ENCODE measurements around the gene NDUFB3. TPM values are rescaled to one million over a fixed set of nuclear protein-coding genes. Genes with fewer than 3 reads are reported as not detected.
"Not testable (repeated sequence)": the region's sequence is repeated elsewhere in the genome, so short reads cannot be mapped to it uniquely, and the experiment has no call there.

The NDUFB3 gene
- total RNA-seq, 1 donor from 2014 or later, result 92.2 TPM

DNA sequence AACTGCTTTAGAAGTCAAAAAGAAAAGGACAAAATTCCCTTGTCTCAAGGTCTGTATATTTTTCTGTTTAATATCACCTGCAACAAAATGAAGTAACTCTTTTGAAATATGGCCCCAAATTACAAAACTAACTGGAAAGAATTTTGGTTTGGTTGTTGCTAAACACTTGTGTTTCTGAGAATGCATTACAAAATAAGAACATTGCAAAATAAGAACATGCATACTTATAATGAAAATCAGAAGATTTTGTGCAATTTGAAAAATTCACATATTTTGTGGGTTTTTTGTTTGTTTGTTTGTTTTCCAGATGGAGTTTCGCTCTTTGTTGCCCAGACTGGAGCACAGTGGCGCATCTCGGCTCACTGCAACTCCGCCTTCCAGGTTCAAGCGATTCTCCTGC lies 21.8 kb downstream of the NDUFB3 start:
- no peak for DNase-seq

DNA sequence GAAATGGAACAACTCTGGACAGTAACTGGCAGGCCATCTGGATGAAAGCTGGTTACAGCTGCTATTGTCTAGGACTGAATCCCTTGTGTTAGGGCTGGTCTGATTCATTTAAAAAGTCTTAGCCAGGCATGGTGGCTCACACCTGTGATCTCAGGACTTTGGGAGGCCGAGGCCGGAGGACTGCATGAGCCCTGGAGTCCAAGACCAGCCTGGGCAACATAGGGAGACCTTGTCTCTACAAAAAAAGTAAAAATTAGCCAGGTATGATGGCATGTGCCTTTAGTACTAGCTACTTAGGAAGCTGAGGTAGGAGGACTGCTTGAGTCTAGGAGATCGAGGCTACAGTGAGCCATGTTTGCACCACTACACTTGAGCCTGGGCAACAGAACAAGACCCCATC lies 28.7 kb downstream of the NDUFB3 start:
- DNase-seq, result no peak

DNA sequence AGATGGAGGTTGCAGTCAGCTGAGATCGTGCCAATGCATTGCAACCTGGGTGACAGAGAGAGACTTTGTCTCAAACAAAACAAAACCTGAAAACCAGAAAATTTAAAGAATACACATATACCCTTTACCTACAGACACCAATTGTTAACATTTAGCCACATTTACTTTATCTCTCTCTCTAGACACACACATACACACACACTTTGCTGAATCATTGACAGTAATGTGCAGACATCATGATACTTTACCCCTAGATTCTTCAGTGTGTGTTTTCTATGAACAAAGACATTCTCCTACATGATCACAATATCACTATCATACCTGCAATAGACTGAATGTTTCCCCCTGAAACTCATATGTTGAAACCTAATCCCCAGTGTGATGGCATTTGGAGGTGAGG lies 34.0 kb downstream of the NDUFB3 start:
- DNase-seq, result no peak

DNA sequence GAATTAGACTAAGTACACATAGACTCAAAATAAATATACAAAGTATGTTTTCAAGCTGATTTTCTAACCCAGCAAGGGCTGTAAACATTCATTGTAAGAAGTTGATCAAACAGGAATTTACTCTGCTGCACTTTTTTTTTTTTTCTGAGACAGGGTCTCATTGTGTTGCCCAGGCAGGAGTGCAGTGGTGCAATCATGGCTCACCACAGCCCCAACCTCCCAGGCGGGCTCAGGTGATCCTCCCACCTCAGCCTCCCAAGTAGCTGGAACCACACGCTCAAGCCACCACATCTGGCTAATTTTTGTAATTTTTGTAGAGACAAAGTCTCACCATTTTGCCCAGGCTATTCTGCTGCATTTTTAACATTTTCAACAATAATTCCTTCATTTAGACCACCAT lies 35.8 kb downstream of the NDUFB3 start:
- no peak for DNase-seq

DNA sequence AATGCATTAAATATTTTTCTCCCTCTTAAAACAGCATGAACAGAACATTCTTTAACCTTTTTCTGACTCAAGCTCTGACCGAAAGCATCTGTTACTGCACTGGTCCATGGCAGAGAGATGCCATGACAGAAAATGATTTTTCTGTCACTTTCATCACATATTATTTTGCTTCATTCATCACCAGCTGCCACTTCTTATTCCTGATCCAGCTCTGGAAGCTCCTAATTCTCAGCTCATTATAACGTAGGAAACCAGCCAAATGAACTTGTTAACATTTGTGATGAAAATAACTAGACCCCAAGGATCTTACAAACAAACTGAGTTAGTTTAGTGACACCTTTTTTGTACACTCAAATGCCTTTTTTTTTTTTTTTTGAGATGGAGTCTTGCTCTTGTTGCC lies 36.5 kb downstream of the NDUFB3 start:
- no peak for DNase-seq

DNA sequence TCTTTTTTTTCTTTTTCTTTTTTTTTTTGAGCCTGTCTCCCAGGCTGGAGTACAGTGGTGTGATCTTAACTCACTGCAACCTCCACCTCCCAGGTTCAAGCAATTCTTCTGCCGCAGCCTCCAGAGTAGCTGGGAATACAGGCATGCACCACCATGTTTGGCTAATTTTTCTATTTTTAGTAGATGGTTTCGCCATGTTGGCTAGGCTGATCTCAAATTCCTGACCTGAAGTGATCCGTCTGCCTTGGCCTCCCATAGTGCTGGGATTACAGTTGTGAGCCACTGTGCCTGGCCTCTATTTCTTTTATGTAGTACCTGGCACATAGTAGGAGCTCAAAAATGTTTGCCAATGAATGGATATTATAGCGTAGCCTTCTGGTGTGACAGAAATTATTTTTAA lies 37.4 kb downstream of the NDUFB3 start:
- no peak for DNase-seq

DNA sequence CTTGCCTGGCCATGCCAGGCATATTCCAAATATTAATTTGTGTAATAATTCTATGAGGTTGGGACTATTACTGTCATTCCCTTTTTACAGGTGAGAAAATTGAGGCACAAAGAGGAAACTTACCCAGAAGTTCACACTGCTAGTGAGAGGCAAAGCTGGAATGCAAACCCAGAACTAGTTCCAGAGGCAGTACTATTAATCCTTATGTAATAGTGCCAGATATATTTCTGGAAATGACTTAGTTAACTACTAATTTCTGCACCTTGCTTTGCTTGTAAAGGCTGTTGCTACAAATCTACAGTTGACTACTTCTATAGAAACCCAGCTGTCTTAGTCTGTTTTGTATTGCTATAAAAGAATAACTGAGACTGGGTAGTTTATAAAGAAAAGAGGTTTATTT lies 38.8 kb downstream of the NDUFB3 start:
- no peak for DNase-seq

DNA sequence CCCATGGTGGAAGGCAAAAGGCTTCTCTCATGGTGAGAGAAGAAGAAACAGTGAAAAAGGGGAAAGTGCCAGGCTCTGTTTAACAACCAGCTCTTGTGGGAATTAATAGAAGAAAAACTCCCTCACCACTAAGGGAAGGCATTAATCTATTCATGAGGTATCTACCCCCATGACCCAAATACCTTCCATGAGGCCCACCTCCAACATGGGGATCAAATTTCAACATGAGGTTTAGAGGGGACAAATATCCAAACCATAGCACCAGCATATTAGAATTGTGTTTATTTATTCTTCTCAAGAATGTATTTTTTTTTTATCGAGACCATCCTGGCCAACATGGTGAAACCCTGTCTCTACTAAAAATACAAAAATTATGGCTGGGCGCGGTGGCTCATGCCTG lies 39.3 kb downstream of the NDUFB3 start:
- no peak for DNase-seq

DNA sequence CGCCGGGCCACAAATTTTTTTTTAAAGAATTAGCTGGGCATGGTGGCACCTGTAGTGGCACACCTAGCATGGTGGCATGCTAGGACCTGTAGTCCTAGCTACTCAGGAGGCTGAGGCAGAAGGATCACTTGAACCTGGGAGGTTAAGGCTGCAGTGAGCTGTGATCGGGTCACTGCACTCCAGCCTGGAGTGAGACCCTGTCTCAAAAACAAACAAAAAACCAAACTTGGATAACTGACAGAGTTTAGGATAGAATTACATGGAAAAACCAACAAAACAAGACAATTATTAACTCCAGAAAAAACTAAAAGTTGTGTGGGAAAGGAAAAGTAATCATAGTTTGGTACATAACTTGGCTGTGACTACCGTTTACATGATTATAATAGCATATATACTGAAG lies 42.5 kb downstream of the NDUFB3 start:
- no peak for DNase-seq

DNA sequence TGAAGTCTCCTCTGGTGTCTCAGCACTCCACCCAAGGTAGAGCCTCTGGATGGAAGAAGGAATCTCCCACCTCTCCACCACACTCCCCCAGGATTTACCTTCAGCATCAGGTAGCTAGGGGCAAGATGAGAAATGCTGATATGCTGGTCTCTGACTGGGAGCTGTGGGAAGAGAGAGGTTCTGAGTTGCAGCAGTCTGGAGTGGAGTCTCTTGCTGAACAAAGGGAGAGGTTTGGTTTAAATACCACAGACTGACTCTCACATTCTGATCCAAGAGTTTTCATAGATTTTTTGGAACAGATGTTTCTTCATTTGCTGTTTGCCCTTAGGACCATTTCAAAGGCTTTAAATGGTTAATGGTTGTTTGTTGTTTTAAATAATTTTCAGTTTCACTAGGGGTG lies 43.0 kb downstream of the NDUFB3 start:
- DNase-seq, result no peak

DNA sequence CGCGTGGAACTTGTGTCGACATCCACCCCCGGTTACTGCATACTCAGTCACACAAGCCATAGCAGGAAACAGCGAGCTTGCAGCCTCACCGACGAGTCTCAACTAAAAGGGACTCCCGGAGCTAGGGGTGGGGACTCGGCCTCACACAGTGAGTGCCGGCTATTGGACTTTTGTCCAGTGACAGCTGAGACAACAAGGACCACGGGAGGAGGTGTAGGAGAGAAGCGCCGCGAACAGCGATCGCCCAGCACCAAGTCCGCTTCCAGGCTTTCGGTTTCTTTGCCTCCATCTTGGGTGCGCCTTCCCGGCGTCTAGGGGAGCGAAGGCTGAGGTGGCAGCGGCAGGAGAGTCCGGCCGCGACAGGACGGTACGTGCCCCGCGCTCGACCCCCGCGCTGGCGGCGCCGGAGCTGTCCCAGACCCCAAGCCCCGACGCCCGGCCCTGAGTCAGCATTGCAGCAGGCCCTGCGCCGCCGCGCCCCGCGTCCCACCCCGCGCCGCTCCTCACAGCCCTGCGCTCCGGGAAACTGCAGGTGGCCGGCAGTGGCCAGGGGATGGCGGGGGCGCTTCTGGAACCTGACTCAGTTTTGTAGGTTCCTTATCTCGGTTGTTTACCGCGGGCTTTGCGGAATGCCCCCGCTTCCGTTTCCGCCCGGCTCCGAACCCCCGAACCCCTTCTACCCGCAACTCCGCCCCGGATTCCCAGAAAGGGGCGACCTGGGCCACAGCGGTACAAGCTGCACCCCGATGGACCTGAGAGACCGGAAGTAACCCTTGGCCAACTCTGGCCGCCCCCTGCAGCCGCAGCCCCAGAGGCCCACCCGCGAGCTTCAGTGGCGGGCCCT lies 44.5 kb downstream of the NDUFB3 start, which contains the start of gene CFLAR:
CFLAR (plus strand) TSS at position 50 of the 844 bp plus-strand sequence. CDS start 13,702 bp downstream, outside the sequence.
- DNase-seq, result peak; percentile 71

DNA sequence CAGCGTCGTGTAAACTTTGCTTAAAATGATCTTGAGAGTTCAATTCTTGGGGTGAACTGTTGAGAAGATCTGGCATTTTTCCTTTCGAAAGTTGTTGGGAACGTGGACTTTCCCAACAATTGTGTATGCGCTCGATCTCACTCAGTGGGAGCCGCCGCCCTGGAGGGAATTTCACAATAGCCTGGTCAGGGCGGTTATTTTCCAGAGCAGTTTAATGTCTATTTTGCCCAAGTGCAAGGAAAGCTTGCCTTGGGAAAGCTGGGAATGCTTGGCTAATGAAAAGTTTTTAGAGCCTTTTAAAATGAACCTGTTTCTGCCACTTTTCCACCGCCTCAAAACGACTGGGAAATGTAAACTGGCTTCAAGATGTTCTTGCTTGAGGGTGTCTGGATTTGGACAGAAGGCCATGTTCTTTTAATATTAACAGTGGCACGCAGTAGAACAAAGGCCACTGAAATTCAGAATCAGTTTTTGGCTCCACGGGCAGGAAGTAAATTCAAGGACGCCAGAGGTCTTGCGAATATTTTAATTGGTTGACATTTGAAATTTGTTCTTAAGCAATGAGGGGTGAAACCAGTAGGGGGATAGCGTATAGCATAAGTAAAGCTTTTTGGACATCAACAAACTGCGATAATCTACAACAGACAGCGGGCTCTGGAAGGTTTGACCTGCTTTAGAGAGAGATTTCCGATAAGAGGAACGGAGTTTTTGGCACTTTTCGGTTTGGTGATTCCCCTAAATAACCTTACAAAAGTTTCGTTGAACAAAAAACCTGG lies 45.3 kb downstream of the NDUFB3 start:
- peak; percentile 94 for DNase-seq

DNA sequence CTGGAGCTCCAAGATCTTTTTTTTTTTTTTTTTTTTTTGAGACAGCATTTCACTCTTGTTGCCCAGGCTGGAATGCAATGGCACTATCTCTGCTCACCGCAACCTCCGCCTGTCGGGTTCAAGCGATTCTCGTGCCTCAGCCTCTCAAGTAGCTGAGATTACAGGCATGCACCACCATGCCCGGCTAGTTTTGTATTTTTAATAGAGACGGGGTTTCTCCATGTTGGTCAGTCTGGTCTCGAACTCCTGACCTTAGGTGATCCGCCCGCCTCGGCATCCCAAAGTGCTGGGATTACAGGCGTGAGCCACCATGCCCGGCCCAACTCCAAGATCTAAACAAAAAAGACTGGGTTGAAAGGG lies 45.9 kb downstream of the NDUFB3 start:
- not testable (repeated sequence) for DNase-seq

DNA sequence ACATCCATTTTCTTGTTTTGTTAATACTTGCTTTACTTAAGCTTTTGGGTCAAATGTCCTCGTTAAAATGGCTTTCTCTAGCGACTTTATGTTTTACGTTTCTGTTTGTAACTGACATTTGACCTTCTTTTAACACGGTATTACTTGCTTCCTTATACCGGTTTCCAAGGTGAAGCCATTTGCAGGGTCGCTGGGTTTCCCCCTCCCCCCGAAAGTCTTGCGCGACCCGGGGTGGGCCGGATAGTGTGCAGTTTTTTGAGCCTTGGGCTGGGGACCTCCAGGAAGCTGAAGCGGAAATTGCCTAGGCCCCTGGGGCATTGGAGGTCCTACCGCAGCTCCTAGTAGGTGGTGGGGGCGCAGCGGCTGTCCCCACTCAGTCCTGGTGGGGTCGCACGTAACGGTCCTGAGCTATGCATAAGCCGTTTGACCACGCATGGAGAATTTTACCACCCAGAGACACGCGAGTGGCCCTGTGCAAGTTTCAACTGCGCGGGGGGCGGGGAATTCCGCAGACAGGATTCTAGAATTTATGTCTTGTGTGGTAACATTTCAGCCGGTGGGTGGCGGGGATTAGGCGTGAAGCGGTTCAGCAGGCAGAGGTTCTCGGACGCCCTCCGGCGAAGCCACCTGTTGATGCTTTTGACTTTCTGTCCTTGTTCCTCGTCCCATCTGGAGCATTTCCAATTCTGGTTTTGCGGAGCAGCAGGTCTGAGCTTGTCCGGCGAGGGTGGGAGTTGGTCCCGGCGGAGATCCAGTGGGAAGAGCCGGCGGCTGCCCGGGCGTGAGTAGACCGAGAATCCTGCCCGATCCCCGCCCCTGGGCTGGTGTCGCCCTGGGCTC lies 46.5 kb downstream of the NDUFB3 start:
- DNase-seq, result peak; percentile 92

DNA sequence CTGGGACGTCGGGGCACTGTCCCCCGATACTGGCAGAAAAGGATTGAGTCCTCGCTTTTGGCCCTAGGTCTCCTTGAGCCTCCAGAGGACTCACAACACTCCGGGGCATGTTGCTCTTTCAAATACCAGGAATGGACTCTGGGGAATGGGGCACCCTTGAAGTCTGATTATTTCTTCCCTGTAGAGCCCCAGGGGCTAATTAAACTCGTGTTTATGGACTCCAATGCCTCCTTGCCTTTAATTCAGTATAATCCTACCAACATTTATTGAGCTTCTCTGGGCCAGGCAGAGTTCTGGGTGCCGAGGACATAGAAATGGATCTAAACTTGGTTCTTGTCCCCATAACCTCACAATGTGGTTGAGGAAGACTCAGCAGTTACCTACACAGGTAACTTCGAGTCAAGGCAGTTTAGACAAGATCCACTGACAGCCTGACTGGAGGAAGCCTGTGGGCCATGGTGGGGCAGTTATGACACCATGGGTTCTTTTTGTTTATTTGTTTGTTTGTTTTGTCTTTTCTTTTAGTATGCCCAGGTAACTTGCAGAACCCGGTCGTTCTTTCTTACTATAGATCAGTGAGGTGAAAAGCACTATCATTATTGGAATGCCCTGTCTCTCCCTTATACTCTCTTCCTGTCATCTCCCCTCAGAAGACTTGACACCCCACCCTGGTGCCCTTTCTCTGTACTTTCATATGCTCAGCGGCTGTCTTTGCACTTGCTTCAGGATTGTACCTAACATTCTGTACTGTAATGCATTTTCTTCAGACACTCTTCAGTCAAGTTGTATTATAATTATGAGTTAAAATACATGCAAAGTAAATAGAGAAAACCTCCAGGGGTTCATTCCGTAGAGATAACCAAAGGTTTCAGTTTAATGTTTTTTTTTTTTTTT lies 47.4 kb downstream of the NDUFB3 start:
- peak; percentile 66 for DNase-seq

DNA sequence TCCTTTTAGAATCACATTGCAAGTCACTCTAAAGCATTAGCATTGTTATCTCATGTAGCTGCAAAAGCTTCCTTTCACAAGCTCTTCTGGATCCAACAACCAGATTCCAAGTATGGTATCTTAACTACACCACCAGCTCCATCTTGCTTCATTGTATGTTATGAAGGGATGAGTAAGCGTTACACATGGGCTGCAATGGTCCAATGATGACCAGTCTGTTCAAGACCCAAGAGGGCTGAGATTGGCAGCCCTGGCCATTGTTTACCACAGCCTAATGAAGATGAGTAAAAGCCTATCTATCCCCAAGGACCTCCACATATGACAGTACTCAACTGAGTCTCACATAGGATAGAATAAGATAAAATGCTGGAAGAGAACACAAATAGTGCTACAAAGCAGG lies 50.5 kb downstream of the NDUFB3 start:
- no peak for DNase-seq

DNA sequence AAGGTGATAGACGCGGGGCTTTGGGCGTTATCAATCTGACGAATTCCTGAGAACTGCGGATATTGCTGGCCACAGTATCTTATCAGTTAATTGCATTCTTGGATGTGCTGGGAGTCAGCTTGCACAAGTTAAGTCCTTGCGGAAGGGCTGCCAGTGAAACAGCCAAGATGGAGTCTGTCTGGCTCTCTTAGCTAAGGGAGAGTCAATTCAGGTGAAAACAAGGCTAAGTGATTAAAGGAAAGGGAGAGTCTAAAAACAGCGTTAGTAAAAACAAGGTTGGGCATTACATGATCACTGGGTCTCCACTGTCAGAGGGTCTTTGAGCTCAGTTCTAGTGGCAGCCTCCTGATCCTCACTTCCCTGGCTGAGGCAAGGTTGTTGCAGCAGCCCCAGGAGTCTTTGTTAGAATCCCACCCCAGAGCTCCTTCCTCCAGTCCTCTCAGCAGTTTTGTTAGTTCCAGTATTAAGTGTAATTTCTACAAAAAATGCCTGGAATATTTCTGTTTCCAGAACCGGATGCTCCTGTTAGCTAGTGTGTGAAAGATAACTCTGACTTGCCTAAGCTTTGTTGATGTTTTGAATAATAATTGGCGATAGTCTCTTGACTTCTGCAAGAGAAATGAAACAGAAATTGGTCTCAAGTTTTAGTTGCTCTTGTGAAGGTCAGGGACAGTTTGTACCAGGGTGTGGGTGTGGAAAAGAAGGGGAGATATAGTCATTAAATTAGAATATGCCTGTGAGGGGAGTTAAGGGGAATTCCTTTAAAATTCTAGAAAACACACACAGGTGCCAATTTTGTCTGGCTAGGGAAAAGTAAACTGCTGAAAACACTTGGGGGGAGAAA lies 54.7 kb downstream of the NDUFB3 start:
- peak; percentile 83 for DNase-seq

DNA sequence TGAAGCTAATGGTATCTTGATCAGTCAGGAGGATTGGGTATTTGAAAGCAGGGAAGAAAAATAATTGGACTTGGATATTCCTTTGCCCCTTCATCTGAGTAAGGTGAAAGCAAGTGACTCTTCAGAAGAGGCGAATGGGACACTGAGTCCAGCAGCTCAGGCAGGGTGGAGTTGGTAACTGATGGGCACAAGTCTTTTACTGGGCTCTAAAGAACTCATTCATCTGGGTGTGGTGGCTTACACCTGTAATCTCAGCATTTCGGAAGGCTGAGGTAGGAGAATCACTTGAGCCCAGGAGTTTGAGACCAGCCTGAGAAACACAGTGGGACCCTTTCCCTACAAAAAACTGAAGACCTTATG lies 55.3 kb downstream of the NDUFB3 start:
- DNase-seq, result no peak

DNA sequence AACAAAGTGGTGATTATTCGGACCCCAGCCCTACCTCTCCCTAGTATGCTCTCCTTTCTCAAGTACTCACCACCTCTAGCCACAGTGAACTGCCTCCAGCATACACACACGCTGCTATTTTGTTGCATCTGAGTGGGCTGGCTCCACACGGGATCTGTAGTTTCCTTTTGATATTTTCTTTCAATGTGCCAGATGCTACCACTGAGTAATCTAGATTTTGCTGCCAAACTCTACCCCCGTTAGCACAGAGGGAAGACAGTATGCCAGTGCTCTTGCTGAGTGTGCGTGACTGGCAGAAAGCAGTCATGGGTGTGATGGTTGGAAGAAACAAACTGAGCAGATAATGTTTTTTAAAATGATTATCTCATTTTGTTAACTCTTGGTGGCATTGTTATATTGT lies 55.8 kb downstream of the NDUFB3 start:
- peak; percentile 91 for DNase-seq

DNA sequence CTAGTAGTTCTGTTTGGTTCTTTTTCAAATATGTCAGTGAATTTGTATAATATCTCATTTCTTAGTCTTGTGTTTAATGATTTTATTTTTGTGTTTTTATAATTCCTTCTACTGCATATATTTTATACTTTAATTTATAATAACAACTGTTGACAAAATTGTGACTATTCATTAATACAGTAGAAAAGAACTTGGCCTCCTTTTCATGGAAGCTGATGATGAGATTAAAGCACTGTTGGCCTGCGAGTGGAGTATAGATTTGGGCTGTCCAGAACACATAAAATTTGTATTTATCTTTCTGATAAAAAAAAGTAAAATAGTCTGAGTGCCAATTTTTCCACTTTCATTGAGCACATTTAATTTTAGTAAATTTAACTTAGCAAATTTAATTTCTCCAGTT lies 56.2 kb downstream of the NDUFB3 start:
- no peak for DNase-seq

DNA sequence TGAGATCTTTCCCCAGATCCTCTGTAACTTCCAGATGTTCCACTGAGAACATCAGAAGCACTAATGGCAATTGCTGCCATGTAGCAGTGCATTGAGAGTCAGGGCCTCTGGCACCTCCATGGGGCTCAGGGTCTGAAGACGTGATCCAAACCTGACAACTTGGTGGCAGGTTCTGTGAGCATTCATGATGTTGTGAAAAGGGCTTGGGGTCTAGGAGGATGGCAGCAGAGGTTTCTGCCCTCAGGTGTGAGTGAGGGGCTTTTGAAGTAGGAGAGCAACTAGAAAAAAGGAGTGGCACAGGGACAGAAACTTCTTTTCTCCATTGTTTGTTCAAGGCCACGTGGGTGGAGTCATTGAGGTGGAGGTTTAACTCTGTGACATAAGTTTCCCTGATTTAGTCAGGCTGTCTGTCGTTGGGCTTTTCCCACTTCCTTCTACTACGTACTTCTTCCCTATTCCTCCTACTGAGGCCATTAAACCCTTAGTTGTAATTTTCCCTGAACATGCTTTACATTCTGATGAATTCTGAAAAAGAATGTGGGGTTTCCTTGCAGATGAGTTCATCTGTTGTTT lies 57.2 kb downstream of the NDUFB3 start:
- DNase-seq, result peak; percentile 88
